ENCODE results near the gene INSL3. TPM values are rescaled to one million over a fixed set of nuclear protein-coding genes. Genes with fewer than 3 reads are reported as not detected.

The INSL3 gene, protein sequence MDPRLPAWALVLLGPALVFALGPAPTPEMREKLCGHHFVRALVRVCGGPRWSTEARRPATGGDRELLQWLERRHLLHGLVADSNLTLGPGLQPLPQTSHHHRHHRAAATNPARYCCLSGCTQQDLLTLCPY
- polyA plus RNA-seq (ENCODE audit: insufficient read length in 4 of 4), result under 1 TPM; 0.21 to 0.40 (median 0.26) TPM

DNA sequence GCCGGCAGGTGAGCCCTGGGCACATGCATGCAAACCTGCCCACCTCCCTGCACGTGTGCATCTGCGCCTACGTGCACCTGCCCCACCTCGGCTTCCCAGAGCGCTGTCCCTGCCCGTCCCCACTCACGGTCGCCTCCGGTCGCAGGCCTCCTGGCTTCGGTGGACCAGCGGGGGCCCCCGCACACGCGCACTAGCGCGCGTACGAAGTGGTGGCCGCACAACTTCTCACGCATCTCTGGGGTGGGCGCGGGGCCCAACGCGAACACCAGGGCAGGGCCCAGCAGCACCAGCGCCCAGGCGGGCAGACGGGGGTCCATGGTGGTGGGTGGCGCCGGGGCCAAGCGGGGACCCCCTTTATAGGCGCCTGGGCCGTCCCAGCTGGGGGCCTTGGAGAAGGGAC is at the start of gene INSL3:
TSS of gene INSL3 (minus strand) at position 330 of the 400 bp plus-strand sequence. CDS start at position 317, 13 bp downstream.
- DNase-seq (ENCODE audit: low read depth in 4 of 4, low spot score in 3 of 4), result no peak

DNA sequence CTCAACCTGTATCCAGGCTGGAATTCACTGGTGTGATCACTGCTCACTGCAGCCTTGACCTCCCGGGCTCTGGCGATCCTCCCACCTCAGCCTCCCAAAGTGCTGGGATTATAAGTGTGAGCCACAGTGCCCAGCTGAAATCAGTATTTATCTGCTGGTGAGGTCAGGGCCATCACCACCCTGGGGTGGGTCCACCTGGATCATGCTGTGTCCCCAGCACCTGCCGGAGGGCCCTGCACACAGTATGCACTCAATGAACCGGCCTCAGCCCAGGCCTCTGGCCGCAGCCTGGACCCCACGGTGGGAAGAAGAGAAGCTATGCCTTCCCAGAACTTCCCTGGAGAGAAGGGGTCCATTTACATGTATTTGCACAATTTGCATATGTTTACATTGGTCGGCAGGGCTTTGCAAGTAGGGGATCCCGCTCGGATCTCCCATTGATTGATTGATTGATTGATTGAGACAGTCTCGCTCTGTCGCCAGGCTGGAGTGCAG is 47.8 kb upstream of the INSL3 start:
- DNase-seq (ENCODE audit: low read depth in 4 of 4, low spot score in 3 of 4), result no peak

DNA sequence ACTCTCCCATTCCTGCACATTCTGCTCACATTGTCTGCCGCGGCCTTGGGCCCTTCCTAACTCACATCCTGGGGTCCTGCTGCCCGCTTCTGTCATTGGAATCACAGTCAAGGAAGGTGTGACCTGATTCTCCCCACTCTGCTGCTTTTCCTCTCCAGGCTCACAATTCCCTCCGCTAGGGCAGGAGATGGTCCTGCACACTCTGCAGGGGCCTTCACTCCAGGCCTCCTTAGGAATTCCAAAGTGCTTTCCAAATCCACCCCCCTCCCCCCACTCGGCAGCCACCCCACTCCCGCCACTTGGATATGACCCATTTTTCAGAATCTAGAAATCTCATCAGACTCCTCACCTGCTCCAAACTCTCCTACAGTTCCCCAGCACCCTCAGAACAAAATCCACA is 47.4 kb upstream of the INSL3 start:
- no peak for DNase-seq (ENCODE audit: low read depth in 4 of 4, low spot score in 3 of 4)

GRCh38 chr19:17866964-17867486 is 45.7 kb upstream of the INSL3 start:
- no peak for DNase-seq (ENCODE audit: low read depth in 4 of 4, low spot score in 3 of 4)

DNA sequence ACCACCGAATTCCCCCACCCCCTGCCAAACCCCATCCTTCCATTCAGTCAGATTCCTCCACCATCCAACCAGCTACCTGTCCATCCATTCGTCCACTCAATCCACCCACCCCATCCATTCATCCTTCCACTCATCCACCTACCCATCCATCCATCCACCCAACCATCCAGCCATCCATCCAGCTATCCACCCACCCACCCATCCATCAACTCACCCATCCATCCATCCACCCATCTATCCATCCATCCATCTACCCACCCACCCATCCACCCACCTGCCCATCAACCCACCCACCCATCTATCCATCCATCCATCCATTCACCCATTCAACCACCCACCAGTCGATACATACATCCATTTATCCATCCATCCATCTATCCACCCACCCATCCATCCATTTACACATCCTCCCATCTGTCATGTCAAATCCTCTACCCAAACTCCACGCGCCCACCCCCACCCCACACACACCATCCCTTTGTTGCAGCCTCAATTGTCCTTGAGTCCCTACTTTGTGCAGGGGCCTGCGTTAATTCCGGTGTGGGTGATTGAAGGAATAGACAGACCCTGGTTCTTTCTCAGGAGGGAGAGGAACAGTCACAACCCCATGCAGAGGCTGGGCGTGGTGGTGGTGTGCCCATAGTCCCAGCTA is 45.1 kb upstream of the INSL3 start:
- DNase-seq (ENCODE audit: low read depth in 4 of 4, low spot score in 3 of 4), result no peak

- no peak for DNase-seq (ENCODE audit: low read depth in 4 of 4, low spot score in 3 of 4)
Measured at GRCh38 chr19:17865364-17866311, 44.3 kb upstream of the INSL3 start.

DNA sequence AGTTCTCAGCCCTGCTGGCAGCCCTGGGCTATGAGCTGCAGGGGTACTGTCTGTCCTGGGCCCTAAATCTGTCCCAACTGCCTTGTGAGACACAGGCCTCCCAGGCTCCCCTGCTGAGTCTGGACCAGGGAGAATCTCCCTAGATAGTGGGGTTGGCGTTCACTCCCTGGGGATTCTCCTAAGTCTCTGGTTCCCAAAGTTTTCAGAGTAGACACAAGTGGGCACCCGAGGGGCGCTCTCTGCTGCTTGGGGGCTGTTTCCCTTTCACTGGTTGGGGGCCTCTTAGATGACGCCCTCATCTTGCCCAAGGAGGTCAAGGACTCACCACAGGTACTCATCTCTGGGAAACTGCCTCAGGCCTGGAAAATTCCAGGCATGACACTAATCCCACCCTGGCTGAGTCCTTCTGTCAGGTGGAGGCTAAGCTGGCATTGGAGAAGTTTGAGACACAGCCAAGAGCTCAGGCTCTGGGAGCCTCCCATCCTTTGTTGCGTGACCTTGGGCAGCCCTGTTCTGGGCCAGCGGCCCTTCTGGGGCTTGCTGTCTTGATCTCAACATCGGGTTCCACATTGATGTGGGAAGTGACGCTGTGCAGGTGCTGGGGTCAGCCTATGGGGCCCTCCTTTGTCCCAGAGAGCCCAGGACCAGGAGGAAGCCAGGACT is 42.3 kb upstream of the INSL3 start:
- DNase-seq (ENCODE audit: low read depth in 4 of 4, low spot score in 3 of 4), result no peak

GRCh38 chr19:17862711-17863519 is 41.6 kb upstream of the INSL3 start:
- no peak for DNase-seq (ENCODE audit: low read depth in 4 of 4, low spot score in 3 of 4)

DNA sequence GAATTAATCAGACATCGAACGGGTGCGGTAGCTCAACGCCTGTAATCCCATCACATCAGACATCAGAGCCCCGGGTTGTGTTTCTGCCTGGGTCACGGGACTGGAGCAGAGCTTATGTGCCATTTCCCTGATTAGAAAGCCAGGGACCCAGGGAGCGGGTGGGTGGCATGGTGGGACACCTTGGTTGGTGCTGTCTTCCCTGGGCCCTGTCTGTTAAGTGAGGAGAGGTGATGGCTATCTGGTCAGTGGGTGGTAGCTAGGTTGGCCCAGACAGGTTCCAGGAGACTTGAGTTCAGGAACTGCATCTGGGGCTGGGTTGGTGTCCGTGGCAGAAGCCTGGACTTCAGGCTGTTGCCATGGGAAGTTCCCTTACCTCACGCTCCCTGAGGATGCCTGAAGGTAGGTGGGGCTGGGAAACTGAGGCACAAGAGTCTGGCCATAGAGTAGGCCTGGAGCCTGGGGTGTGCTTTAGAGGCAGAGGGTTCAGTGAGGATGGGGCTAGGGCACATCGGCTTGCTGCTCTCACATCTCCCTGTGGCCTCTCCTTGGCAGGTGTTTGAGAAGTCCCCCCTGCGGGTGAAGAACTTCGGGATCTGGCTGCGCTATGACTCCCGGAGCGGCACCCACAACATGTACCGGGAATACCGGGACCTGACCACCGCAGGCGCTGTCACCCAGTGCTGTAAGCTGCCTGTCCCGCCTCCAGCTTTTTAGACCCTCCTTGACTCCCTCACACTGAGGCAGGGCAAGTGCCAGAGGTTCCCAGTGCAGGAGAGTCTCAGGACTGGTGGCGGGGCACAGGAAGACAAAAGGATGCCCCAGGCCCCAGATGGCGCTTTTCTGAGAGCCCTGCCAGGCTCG is 40.5 kb upstream of the INSL3 start:
- no peak for DNase-seq (ENCODE audit: low read depth in 4 of 4, low spot score in 3 of 4)

DNA sequence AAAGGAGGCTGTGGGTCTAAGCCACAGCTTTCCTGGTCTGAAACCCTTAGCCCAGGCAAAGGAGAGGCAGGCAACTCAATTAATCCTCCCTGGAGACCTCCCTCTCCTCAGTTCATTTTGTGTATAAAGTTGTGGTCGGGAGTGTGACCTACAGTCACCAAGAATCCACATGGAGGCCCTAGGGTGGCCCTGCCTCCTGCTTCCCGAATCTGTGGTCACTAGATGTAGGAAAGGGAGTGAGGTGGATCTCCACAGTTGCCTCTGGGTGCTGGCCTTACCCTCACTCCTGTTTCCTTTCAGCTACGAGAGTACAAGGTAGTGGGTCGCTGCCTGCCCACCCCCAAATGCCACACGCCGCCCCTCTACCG is 39.7 kb upstream of the INSL3 start:
- DNase-seq (ENCODE audit: low read depth in 4 of 4, low spot score in 3 of 4), result no peak

- DNase-seq (ENCODE audit: low read depth in 4 of 4, low spot score in 3 of 4), result no peak
Measured at GRCh38 chr19:17860331-17860992, 39.1 kb upstream of the INSL3 start.

DNA sequence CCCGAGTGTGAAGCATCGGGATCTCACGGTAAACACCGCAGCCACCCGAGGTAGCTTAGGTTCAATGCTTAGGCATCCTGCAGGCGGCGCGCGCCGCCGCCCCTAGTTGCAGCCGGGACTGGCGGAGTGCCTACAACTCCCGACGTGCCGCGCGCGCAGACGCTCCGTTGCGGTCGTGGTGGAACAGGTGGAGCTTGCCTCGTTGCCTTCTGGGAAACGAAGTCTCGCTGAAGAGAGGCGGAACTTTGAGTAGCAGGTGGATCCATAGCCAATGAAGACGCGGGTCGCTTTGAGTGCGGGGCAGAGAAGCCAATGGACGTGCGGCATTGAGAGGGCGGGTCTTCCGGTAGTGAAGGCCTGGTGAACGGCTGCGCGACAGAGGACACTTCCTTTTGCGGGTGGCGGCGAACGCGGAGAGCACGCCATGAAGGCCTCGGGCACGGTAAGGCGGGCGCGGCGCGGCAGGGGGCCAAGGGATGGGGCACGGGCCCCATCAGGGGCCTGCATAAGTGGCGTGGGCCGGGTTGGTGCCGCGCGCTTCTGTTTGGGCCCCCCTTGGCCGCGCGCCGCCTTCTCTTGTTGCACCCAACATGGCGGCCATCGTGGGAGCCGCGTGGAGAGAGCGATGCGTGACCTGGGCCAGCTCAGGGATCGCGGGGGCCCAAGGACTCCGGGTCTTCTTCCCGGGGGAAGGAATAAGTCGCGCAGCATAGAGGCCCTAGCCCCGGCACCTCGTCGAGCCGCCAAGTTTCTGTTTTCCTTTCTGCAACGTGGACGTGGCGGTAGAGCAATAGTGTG is 38.4 kb upstream of the INSL3 start, which contains the start of gene RPL18A:
TSS of gene RPL18A (plus strand) at position 378 of the 798 bp plus-strand sequence. CDS start at position 425, 47 bp downstream.
- DNase-seq (ENCODE audit: low read depth in 4 of 4, low spot score in 3 of 4), result peak; percentile 98 to 99 (median 98)

DNA sequence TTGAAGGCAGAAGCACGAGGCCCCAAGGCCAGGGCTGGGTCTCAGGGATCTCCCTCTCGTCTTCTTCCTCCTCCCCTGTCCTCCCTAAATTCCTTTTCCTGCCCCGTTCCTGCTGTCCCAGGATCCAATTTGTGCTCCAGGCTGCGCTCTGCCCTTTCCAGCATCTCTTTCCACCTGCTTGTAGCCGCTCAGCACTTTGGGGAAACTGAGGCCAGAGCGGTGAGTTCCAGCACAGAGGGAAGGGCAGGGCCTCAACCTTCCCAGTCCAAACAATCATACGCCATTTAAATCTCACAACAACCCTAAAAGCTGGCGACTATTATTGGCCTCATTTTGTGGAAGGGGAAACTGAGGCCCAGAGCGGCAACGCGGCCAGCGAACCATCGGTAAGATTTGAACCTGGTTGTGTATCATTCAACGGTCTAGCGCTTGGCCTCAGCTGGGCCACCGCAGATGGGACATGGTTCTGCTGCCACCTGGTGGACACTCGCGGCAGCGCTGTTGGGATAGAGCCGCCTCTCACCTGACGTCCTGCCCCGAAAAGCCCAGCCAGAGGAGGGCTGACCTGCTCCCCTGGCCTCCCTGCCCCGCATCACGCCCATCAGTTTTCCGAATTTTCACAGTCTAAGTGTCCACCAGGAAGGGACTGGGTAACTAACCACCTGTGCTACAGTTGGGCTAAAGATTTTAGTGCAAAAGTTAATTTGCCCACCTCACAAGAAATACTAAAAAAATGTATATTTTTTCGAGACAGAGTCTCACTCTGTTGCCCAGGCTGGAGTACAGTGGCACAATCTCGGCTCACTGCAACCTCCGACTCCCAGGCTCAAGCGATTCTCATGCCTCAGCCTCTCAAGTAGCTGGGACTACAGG is 34.2 kb upstream of the INSL3 start:
- DNase-seq (ENCODE audit: low read depth in 4 of 4, low spot score in 3 of 4), result peak in 3 of 4 donors; percentile 29 to 58 (median 56)

- no peak for DNase-seq (ENCODE audit: low read depth in 4 of 4, low spot score in 3 of 4)
Measured at GRCh38 chr19:17854061-17854460, 32.7 kb upstream of the INSL3 start.

DNA sequence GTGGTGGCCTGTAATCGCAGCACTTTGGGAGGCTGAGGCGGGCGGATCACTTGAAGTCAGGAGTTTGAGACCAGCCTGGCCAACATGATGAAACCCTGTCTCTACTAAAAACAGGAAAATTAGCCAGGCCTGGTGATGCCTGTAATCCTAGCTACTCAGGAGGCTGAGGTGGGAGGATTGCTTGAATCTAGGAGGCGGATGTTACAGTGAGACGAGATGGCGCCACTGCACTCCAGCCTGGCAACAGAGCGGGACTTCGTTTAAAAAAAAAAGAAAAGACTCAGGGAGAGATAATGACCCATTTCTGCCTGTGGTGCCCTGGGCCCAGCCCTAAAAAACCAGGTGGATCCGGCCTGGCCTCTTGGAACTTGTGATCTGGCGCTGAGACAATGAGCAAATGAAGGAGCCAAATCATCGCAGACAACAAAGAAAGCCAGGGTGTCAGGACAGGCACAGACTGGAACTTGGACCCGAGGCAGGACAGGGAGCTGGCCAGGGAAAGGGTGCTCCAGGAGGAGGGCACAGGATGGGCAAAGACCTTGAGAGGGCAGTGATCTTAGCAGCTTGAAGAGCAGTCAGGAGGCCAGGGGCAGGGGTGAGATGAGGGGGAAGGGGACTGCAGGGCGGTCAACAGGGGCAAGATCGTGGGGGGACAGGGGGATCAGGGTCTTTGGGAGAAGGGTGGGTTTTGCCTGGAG is 27.4 kb upstream of the INSL3 start:
- no peak for DNase-seq (ENCODE audit: low read depth in 4 of 4, low spot score in 3 of 4)
